Mucosa of descending colon (tissue), 3 donors: ENCODE data around the gene TNFRSF17. TPM values are rescaled to one million over a fixed set of nuclear protein-coding genes. Genes with fewer than 3 reads are reported as not detected.
"Not testable (repeated sequence)": the region's sequence is repeated elsewhere in the genome, so short reads cannot be mapped to it uniquely, and the experiment has no call there.

Experiments
- ATAC-seq: fragments of 200-7000 bp; cut with Tn5 transposase; one replicate; pipeline ENCODE4 v1.9.1; 2020; ENCODE audit warnings: mild to moderate bottlenecking, moderate library complexity
- DNase-seq, 3 donors: peaks; one replicate each; pipeline ENCODE4 v3.0.0-alpha.2; 2020
- H3K36me3 ChIP-seq: fragments of 200-600 bp; one replicate; pipeline ENCODE4 v1.8.0; 2021; ENCODE audit warnings: low read depth, mild to moderate bottlenecking
- H3K4me1 ChIP-seq: fragments of 200-600 bp; one replicate; pipeline ENCODE4 v1.8.0; 2021; ENCODE audit warnings: low read depth, mild to moderate bottlenecking
- H3K4me3 ChIP-seq: fragments of 200-600 bp; one replicate; pipeline ENCODE4 v1.8.0; 2021; ENCODE audit warnings: mild to moderate bottlenecking
- H3K9me3 ChIP-seq: fragments of 200-600 bp; one replicate; pipeline ENCODE4 v1.8.0; 2021; ENCODE audit warnings: mild to moderate bottlenecking
- CTCF ChIP-seq: fragments of 200-600 bp; IDR thresholded peaks from one replicate; pipeline ENCODE4 v1.8.0; 2022; ENCODE audit warnings: antibody characterized with exemption, mild to moderate bottlenecking
- intact Hi-C, 2 donors: fragments of 100-400 bp; cut with DNase I in 1 of 2; cut with micrococcal nuclease in 1 of 2; formaldehyde crosslinking; loops; one replicate each; pipeline versions ENCODE4 v1.11.0 to v1.11.1; 2022; cut with DNase I, micrococcal nuclease
- total RNA-seq, 3 donors: library from RNA; stranded (reverse); fragmentation: NEBNext Ultra II Directional in 2 of 3; extraction: Animal tissue kit (Norgen Biotek cat#: 25700) in 2 of 3; gene quantifications; one replicate each; pipeline versions ENCODE4 v1.2.1 to v1.2.4, GENCODE V29; 2021 to 2023
- donor health status: DM: no; HTN: no; CAD: no; lungs with moderate emphysema.
- donor health status: DM: no; HTN: no; CAD: no.
- donor health status: DM: no; HTN: yes; CAD: no.

TNFRSF17 gene
- total RNA-seq, 3 donors from 2014 or later = 1.2 to 3.3 (median 2.1) TPM

GRCh38 chr16:11956558-11956957 lies 8.5 kb upstream of the TNFRSF17 start:
- H3K4me1 ChIP-seq = no peaks in the 10 kb centered on the region
- H3K36me3 ChIP-seq = no peaks in the 10 kb centered on the region
- intact Hi-C loops = no loop called here
- TF ChIP-seq CTCF = no peak
- no peak for ATAC-seq
- no peaks in the 10 kb centered on the region for H3K9me3 ChIP-seq
- DNase-seq = no peak
- no peak overlapping the region for H3K4me3 ChIP-seq

GRCh38 chr16:11957591-11958395 lies 7.2 kb upstream of the TNFRSF17 start:
- H3K9me3 ChIP-seq = no peaks in the 10 kb centered on the region
- no peak overlapping the region for H3K4me3 ChIP-seq
- ATAC-seq (no peak), DNase-seq (no peak)
- no peaks in the 10 kb centered on the region for H3K36me3 ChIP-seq
- intact Hi-C loops = no loop called here
- no peak for TF ChIP-seq CTCF
- no peaks in the 10 kb centered on the region for H3K4me1 ChIP-seq

GRCh38 chr16:11962457-11962856 lies 2.6 kb upstream of the TNFRSF17 start:
- ATAC-seq, H3K9me3 ChIP-seq, DNase-seq, H3K4me3 ChIP-seq, H3K4me1 ChIP-seq, intact Hi-C loops, H3K36me3 ChIP-seq: not testable (repeated sequence)

GRCh38 chr16:11962978-11963377 lies 2.0 kb upstream of the TNFRSF17 start:
- DNase-seq, ATAC-seq, H3K36me3 ChIP-seq, H3K9me3 ChIP-seq, H3K4me3 ChIP-seq, H3K4me1 ChIP-seq, intact Hi-C loops: not testable (repeated sequence)

- intact Hi-C loops = no loop called here
- DNase-seq = no peak
Measured at GRCh38 chr16:11963706-11964105, 1.3 kb upstream of the TNFRSF17 start.

GRCh38 chr16:11966173-11966572 lies 1.2 kb downstream of the TNFRSF17 start:
- intact Hi-C loops = no loop called here
- TF ChIP-seq CTCF = no peak
- ATAC-seq (no peak), DNase-seq (no peak)
- Histone ChIP-seq H3K4me3 (no peak overlapping the region), H3K36me3 (no peaks in the 10 kb centered on the region), H3K4me1 (no peaks in the 10 kb centered on the region), H3K9me3 (no peaks in the 10 kb centered on the region)

More at GRCh38 chr16:11963706-11964105, 1.3 kb upstream of the TNFRSF17 start:
- no peak for ATAC-seq
- Histone ChIP-seq H3K4me3 (no peak overlapping the region), H3K4me1 (no peaks in the 10 kb centered on the region), H3K36me3 (no peaks in the 10 kb centered on the region), H3K9me3 (no peaks in the 10 kb centered on the region)
- no peak for TF ChIP-seq CTCF
